ENCODE data around the gene NPC1.

NPC1 gene

DNA sequence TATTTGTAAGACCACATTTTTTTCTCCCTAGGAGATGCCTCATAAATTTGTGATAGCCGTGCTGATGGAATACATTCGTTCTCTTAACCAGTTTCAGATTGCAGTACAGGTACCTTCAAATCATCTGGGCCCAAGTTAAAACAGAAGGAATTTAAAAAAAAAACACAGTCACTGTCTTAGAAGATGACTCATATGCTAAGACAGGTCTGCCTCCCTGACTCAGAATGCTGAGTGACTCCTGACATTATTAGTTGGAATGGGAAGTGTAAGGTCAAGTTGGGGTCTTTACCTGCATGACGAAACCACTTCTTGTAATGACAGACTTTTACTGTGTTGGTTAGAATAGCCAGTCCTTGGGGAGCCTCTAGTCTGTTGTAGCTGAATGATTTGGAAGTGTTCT lies 56.7 kb downstream of the NPC1 start:
- H3K27ac ChIP-seq (ENCODE audit: insufficient read depth, low read length, poor library complexity, severe bottlenecking), result no peak overlapping the region
- no peak overlapping the region for H3K4me3 ChIP-seq (ENCODE audit: insufficient read depth, low read depth, low read length, poor library complexity, severe bottlenecking)
- peaks cover 89% of the 10 kb centered on the region for H3K36me3 ChIP-seq (ENCODE audit: control insufficient read depth, insufficient read depth, low read length)
- H3K4me1 ChIP-seq (ENCODE audit: control insufficient read depth, insufficient read depth, low read length, poor library complexity, severe bottlenecking), result no peaks in the 10 kb centered on the region
- H3K9me3 ChIP-seq (ENCODE audit: control insufficient read depth, low read length), result no peaks in the 10 kb centered on the region
- H3K27me3 ChIP-seq (replicated peaks; ENCODE audit: control insufficient read depth, insufficient read depth, low read length, poor library complexity, severe bottlenecking), result no peaks in the 10 kb centered on the region
- DNase-seq, result no peak

DNA sequence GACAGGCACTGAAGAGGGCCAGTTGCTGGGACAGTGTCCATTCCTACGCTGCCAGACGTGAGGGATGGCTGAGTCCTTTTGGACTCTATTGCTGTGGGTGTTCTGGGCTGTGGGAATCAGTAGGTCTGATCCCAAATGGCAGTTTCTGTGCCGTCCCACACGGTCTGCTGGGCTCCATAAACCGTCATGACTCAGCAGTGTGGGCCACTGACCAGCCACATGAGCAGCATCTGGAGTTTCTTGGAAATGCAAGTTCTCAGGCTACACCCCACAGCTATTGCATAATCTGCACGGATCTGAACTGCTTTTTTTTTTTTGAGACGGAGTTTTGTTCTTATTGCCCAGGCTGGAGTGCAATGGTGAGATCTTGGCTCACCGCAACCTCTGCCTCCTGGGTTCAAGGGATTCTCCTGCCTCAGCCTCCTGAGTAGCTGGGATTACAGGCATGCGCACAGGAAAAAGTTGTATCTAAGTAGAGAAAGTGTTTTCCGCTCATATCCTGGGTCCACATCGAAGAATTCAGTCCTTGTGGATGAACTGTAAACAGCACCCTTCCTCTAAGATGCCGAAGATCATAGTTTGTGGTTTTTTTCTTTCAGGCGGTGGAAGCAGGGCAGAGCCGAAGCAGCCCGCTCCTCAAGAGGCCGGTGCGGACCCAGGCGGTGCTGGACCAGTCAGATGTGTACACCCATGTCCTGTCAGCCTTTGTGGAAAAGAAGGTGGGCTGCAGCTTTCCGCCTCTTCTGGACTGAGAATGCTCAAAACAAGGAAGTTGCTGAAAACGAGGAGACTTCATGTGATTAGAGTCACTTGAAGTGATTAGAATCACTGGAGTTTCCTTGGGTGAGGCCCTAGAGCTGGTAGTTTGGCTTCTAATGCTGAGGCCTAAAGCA lies 57.5 kb downstream of the NPC1 start:
- Histone ChIP-seq H3K4me3 (ENCODE audit: insufficient read depth, low read depth, low read length, poor library complexity, severe bottlenecking) (no peak overlapping the region), H3K27ac (ENCODE audit: insufficient read depth, low read length, poor library complexity, severe bottlenecking) (no peak overlapping the region)

DNA sequence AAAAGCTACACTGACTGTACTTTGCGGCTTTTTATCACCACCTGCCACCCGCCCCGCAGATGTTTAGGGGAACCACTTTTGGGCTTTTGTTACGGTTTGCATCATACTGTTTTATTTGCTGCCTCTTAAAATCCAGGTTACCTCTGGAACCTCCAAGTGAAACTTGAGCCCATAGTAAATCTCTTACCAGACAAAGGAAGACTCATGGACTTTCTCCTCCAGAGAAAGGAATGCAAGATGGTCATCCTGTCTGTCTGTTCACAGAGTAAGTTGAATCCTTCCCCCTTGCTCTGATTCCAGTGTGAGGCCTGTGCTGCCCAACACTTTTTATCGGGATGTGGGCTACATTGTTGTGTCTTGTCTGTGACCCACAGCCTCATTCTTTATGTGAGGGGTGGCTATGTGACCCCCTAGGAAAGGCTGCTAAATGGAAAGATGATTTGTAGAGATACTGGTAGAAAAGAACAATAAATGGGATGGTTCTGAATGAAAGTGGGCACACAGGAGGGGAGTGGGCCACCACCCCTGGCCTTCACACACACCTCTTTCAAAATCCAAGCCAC lies 59.7 kb downstream of the NPC1 start:
- Histone ChIP-seq H3K4me1 (ENCODE audit: control insufficient read depth, insufficient read depth, low read length, poor library complexity, severe bottlenecking) (no peaks in the 10 kb centered on the region), H3K27me3 (replicated peaks; ENCODE audit: control insufficient read depth, insufficient read depth, low read length, poor library complexity, severe bottlenecking) (no peaks in the 10 kb centered on the region), H3K4me3 (ENCODE audit: insufficient read depth, low read depth, low read length, poor library complexity, severe bottlenecking) (no peak overlapping the region), H3K36me3 (ENCODE audit: control insufficient read depth, insufficient read depth, low read length) (peaks cover 87% of the 10 kb centered on the region), H3K27ac (ENCODE audit: insufficient read depth, low read length, poor library complexity, severe bottlenecking) (no peak overlapping the region), H3K9me3 (ENCODE audit: control insufficient read depth, low read length) (no peaks in the 10 kb centered on the region)
- no peak for DNase-seq

More for the DNA sequence above, 57.5 kb downstream of the NPC1 start:
- no peaks in the 10 kb centered on the region for H3K9me3 ChIP-seq (ENCODE audit: control insufficient read depth, low read length)
- H3K4me1 ChIP-seq (ENCODE audit: control insufficient read depth, insufficient read depth, low read length, poor library complexity, severe bottlenecking), result no peaks in the 10 kb centered on the region
- no peaks in the 10 kb centered on the region for H3K27me3 ChIP-seq (replicated peaks; ENCODE audit: control insufficient read depth, insufficient read depth, low read length, poor library complexity, severe bottlenecking)
- H3K36me3 ChIP-seq (ENCODE audit: control insufficient read depth, insufficient read depth, low read length), result peaks cover 89% of the 10 kb centered on the region
- DNase-seq, result no peak

DNA sequence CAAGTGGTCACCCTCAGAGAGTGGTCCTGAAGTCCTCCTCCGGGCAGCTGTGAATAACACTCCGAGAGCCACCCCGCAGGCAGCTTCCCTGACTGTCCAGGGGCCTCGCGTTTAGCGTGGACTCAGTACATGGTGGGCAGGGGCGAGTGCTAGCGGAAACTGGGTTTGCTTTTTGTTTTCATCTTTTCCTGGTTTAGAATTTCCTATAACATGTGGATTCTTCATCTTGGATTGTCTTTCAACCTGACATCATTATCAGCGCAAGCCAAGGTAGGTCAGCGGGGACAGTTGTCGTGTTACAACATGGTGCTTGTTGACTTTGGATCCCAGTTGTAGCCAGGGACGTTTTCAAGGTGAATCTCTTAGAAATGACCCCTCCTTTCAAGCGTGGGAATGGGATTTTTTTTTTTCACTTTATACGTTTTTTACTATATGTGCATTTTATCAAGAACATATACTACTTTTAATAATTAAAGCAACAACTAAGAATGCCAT lies 62.0 kb downstream of the NPC1 start:
- Histone ChIP-seq H3K4me1 (ENCODE audit: control insufficient read depth, insufficient read depth, low read length, poor library complexity, severe bottlenecking) (no peaks in the 10 kb centered on the region), H3K27me3 (replicated peaks; ENCODE audit: control insufficient read depth, insufficient read depth, low read length, poor library complexity, severe bottlenecking) (no peaks in the 10 kb centered on the region), H3K4me3 (ENCODE audit: insufficient read depth, low read depth, low read length, poor library complexity, severe bottlenecking) (no peak overlapping the region), H3K9me3 (ENCODE audit: control insufficient read depth, low read length) (no peaks in the 10 kb centered on the region), H3K36me3 (ENCODE audit: control insufficient read depth, insufficient read depth, low read length) (peaks cover 88% of the 10 kb centered on the region), H3K27ac (ENCODE audit: insufficient read depth, low read length, poor library complexity, severe bottlenecking) (no peak overlapping the region)
- no peak for DNase-seq

DNA sequence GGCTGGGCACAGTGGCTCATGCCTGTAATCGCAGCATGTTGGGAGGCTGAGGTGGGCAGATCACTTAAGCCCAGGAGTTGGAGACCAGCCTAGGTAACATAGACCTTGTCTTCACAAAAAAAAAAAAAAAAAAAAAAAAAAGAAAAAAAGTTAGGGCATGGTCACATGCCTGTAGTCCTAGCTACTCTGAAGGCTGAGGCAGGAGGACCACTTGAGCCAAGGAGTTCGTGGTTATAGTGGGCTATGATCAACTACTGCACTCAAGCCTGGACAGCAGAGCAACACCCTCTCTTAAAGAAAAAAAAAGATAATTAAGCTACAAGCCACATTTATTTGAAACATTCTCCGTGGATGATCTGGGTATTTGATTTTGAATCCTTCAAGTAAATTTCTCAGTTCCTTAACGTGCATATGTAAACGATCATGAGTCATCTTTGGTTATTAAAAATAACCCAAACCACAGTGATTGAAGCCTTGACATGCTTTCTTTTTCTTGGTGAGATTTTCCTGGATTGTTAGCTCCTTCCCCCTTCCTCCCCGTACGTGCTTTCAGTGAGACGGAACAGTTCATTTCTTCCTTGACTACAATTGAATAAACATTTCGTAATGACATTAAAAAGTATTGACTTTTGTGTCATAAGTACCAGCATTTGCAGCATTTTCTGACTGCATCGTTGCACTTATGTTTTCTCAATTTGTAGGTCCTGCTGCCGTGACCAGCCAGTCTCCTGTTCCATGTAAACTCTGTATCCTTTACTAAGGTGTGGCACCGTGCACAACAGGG lies 62.7 kb downstream of the NPC1 start:
- no peak for DNase-seq
- no peaks in the 10 kb centered on the region for H3K4me1 ChIP-seq (ENCODE audit: control insufficient read depth, insufficient read depth, low read length, poor library complexity, severe bottlenecking)
- peaks cover 88% of the 10 kb centered on the region for H3K36me3 ChIP-seq (ENCODE audit: control insufficient read depth, insufficient read depth, low read length)
- no peaks in the 10 kb centered on the region for H3K9me3 ChIP-seq (ENCODE audit: control insufficient read depth, low read length)
- no peak overlapping the region for H3K27ac ChIP-seq (ENCODE audit: insufficient read depth, low read length, poor library complexity, severe bottlenecking)
- H3K4me3 ChIP-seq (ENCODE audit: insufficient read depth, low read depth, low read length, poor library complexity, severe bottlenecking), result no peak overlapping the region
- H3K27me3 ChIP-seq (replicated peaks; ENCODE audit: control insufficient read depth, insufficient read depth, low read length, poor library complexity, severe bottlenecking), result no peaks in the 10 kb centered on the region

DNA sequence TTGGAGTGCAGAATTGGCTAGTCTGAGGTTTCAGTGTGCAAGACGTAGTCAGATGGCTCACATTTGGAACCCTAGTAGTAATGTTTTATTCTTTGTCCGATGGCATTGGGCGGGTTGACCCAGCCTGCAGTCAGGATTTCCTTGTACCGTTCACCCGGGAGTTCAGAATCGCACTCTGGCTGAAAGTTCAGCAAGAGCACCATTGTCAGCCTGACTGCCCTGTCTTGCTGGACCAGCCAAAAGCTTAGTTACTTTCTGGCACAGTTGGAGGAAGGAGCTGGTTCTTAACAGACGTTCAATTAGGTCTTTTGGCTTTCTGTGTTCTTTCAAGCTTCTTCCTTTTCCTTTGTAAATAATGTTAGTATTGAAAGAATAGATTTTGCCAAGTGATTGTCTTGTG lies 64.4 kb downstream of the NPC1 start:
- peaks cover 83% of the 10 kb centered on the region for H3K36me3 ChIP-seq (ENCODE audit: control insufficient read depth, insufficient read depth, low read length)
- no peaks in the 10 kb centered on the region for H3K4me1 ChIP-seq (ENCODE audit: control insufficient read depth, insufficient read depth, low read length, poor library complexity, severe bottlenecking)
- no peaks in the 10 kb centered on the region for H3K9me3 ChIP-seq (ENCODE audit: control insufficient read depth, low read length)
- H3K4me3 ChIP-seq (ENCODE audit: insufficient read depth, low read depth, low read length, poor library complexity, severe bottlenecking), result no peak overlapping the region
- no peaks in the 10 kb centered on the region for H3K27me3 ChIP-seq (replicated peaks; ENCODE audit: control insufficient read depth, insufficient read depth, low read length, poor library complexity, severe bottlenecking)
- H3K27ac ChIP-seq (ENCODE audit: insufficient read depth, low read length, poor library complexity, severe bottlenecking), result no peak overlapping the region
- no peak for DNase-seq

DNA sequence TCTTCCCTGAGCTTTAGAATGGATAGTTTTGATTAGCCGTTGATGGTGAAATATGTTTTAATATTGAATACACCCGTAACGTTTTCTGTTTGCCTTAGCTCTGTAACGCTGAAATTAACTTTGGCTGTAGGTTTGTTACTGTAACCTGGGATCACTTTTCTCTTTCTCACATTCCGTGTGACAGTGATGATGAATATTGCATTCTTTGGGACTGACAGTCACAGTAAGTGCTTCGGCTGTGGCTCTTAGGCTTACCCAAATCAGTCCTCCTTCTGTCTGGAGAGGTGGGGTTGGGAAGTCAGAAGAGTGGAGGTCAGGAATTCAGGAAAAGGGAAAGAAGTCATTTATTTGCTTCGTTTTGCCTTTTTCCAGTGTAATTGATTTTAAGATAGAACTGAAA lies 65.0 kb downstream of the NPC1 start:
- H3K9me3 ChIP-seq (ENCODE audit: control insufficient read depth, low read length), result no peaks in the 10 kb centered on the region
- H3K4me3 ChIP-seq (ENCODE audit: insufficient read depth, low read depth, low read length, poor library complexity, severe bottlenecking), result no peak overlapping the region
- H3K27me3 ChIP-seq (replicated peaks; ENCODE audit: control insufficient read depth, insufficient read depth, low read length, poor library complexity, severe bottlenecking), result no peaks in the 10 kb centered on the region
- no peaks in the 10 kb centered on the region for H3K4me1 ChIP-seq (ENCODE audit: control insufficient read depth, insufficient read depth, low read length, poor library complexity, severe bottlenecking)
- peaks cover 83% of the 10 kb centered on the region for H3K36me3 ChIP-seq (ENCODE audit: control insufficient read depth, insufficient read depth, low read length)
- H3K27ac ChIP-seq (ENCODE audit: insufficient read depth, low read length, poor library complexity, severe bottlenecking), result no peak overlapping the region
- DNase-seq, result no peak

DNA sequence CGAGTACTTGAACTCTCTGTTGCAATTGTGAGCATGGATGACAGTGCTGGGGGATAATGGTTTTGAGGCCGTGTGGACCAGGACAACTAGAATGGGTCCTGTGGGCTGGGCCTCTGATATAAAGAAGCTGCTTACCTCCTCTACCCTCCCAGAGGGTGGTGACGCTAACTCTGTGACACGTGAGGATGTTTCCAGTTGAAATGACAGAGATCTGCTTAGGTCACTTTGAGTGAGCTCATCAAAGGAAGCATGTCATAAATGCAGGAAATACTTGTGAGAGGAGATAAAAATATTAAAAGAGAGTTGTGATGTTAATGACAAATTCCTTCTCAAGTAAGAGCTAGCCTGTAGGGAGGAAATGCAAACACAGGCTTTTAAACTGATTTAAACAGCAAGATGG lies 66.6 kb downstream of the NPC1 start:
- Histone ChIP-seq H3K4me1 (ENCODE audit: control insufficient read depth, insufficient read depth, low read length, poor library complexity, severe bottlenecking) (no peaks in the 10 kb centered on the region), H3K27me3 (replicated peaks; ENCODE audit: control insufficient read depth, insufficient read depth, low read length, poor library complexity, severe bottlenecking) (no peaks in the 10 kb centered on the region), H3K27ac (ENCODE audit: insufficient read depth, low read length, poor library complexity, severe bottlenecking) (no peak overlapping the region), H3K4me3 (ENCODE audit: insufficient read depth, low read depth, low read length, poor library complexity, severe bottlenecking) (no peak overlapping the region), H3K9me3 (ENCODE audit: control insufficient read depth, low read length) (no peaks in the 10 kb centered on the region), H3K36me3 (ENCODE audit: control insufficient read depth, insufficient read depth, low read length) (peaks cover 82% of the 10 kb centered on the region)
- no peak for DNase-seq

DNA sequence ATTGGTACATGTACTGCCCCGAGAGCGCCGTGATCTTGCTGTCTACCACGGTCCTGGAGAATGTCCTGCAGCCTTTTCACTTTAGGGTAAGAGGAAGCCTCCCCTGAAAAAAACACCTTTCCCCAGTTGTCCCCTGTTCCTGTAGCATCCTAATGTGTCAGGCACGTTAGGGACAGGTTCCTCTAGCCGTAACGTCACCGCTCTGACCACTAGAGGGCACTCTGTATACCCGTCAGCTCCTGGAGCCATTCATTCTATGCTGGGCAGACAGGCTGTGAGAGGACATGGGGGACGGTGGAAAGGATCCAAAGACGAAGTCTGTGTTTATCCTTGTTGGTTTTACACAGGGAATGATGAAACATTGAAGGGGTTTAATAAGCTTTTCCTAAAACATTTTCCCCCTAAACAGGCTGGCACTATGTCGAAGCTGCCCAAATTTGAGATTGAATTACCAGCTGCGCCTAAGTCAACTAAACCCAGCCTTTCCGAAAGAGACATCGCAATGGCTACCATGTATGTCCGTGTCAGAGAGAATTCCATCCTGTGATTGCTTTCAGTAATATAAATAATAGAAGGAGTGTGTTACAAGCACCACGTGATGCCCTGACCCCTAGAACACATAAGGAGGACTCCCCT lies 70.3 kb downstream of the NPC1 start:
- no peak overlapping the region for H3K4me3 ChIP-seq (ENCODE audit: insufficient read depth, low read depth, low read length, poor library complexity, severe bottlenecking)
- H3K27me3 ChIP-seq (replicated peaks; ENCODE audit: control insufficient read depth, insufficient read depth, low read length, poor library complexity, severe bottlenecking), result no peaks in the 10 kb centered on the region
- H3K9me3 ChIP-seq (ENCODE audit: control insufficient read depth, low read length), result no peaks in the 10 kb centered on the region
- H3K4me1 ChIP-seq (ENCODE audit: control insufficient read depth, insufficient read depth, low read length, poor library complexity, severe bottlenecking), result no peaks in the 10 kb centered on the region
- DNase-seq, result peak; percentile 51 to 64 (median 52)
- no peak overlapping the region for H3K27ac ChIP-seq (ENCODE audit: insufficient read depth, low read length, poor library complexity, severe bottlenecking)
- peaks cover 57% of the 10 kb centered on the region for H3K36me3 ChIP-seq (ENCODE audit: control insufficient read depth, insufficient read depth, low read length)
